ENCODE measurements around the gene SPNS3.
A peak's percentile ranks its signal among the peaks of the same experiment; 100 is the strongest.

The SPNS3 gene

GRCh38 chr17:4433515-4434031 lies at the start of gene SPNS3:
Gene SPNS3 (plus strand): TSS chr17:4433940. CDS start chr17:4433968, 28 bp downstream.
- H3K9ac ChIP-seq (ENCODE audit: low read depth in 1 of 2, low read length in 2 of 2), result no peak within 1 kb of the TSS
- H3K27ac ChIP-seq (ENCODE audit: low read depth, low read length), result no peak within 1 kb of the TSS
- H3K4me1 ChIP-seq (ENCODE audit: control insufficient read depth in 1 of 2, insufficient read depth in 2 of 2, low read length in 2 of 2), result peaks cover 0 to 5% of the 10 kb centered on the region in 2 donors
- no peaks in the 10 kb centered on the region for H3K9me3 ChIP-seq (ENCODE audit: control insufficient read depth in 1 of 2, low read length in 2 of 2)
- H3K27me3 ChIP-seq (ENCODE audit: control insufficient read depth in 1 of 2, insufficient read depth in 2 of 2, low read length in 2 of 2), result no peaks in the 10 kb centered on the region
- H3K4me3 ChIP-seq (ENCODE audit: low read depth in 1 of 2, low read length in 2 of 2), result peak within 1 kb of the TSS; percentile 22 to 26
- no peaks in the 10 kb centered on the region for H3K36me3 ChIP-seq (ENCODE audit: control insufficient read depth in 1 of 2, insufficient read depth in 2 of 2, low read length in 2 of 2)

GRCh38 chr17:4386406-4386805 lies 47.3 kb upstream of the SPNS3 start:
- Histone ChIP-seq H3K4me3 (ENCODE audit: low read depth in 1 of 2, low read length in 2 of 2) (no peak overlapping the region), H3K27me3 (ENCODE audit: control insufficient read depth in 1 of 2, insufficient read depth in 2 of 2, low read length in 2 of 2) (no peaks in the 10 kb centered on the region), H3K36me3 (ENCODE audit: control insufficient read depth in 1 of 2, insufficient read depth in 2 of 2, low read length in 2 of 2) (no peaks in the 10 kb centered on the region), H3K9ac (ENCODE audit: low read depth in 1 of 2, low read length in 2 of 2) (no peak overlapping the region), H3K4me1 (ENCODE audit: control insufficient read depth in 1 of 2, insufficient read depth in 2 of 2, low read length in 2 of 2) (no peaks in the 10 kb centered on the region), H3K27ac (ENCODE audit: low read depth, low read length) (no peak overlapping the region), H3K9me3 (ENCODE audit: control insufficient read depth in 1 of 2, low read length in 2 of 2) (no peaks in the 10 kb centered on the region)

- H3K9me3 ChIP-seq (ENCODE audit: control insufficient read depth in 1 of 2, low read length in 2 of 2), result no peaks in the 10 kb centered on the region
- H3K9ac ChIP-seq (ENCODE audit: low read depth in 1 of 2, low read length in 2 of 2), result no peak overlapping the region
- H3K27ac ChIP-seq (ENCODE audit: low read depth, low read length), result no peak overlapping the region
- H3K4me3 ChIP-seq (ENCODE audit: low read depth in 1 of 2, low read length in 2 of 2), result no peak overlapping the region
- H3K4me1 ChIP-seq (ENCODE audit: control insufficient read depth in 1 of 2, insufficient read depth in 2 of 2, low read length in 2 of 2), result no peaks in the 10 kb centered on the region
- H3K27me3 ChIP-seq (ENCODE audit: control insufficient read depth in 1 of 2, insufficient read depth in 2 of 2, low read length in 2 of 2), result no peaks in the 10 kb centered on the region
- H3K36me3 ChIP-seq (ENCODE audit: control insufficient read depth in 1 of 2, insufficient read depth in 2 of 2, low read length in 2 of 2), result no peaks in the 10 kb centered on the region
These were observed 46.6 kb upstream of the SPNS3 start for GRCh38 chr17:4387137-4387536.

GRCh38 chr17:4389079-4389478 lies 44.7 kb upstream of the SPNS3 start:
- Histone ChIP-seq H3K27ac (ENCODE audit: low read depth, low read length) (no peak overlapping the region), H3K9me3 (ENCODE audit: control insufficient read depth in 1 of 2, low read length in 2 of 2) (no peaks in the 10 kb centered on the region), H3K4me1 (ENCODE audit: control insufficient read depth in 1 of 2, insufficient read depth in 2 of 2, low read length in 2 of 2) (peaks cover 0 to 2% of the 10 kb centered on the region in 2 donors), H3K9ac (ENCODE audit: low read depth in 1 of 2, low read length in 2 of 2) (no peak overlapping the region), H3K36me3 (ENCODE audit: control insufficient read depth in 1 of 2, insufficient read depth in 2 of 2, low read length in 2 of 2) (no peaks in the 10 kb centered on the region), H3K27me3 (ENCODE audit: control insufficient read depth in 1 of 2, insufficient read depth in 2 of 2, low read length in 2 of 2) (no peaks in the 10 kb centered on the region), H3K4me3 (ENCODE audit: low read depth in 1 of 2, low read length in 2 of 2) (no peak overlapping the region)

GRCh38 chr17:4393806-4394205 lies 39.9 kb upstream of the SPNS3 start:
- Histone ChIP-seq H3K4me3 (ENCODE audit: low read depth in 1 of 2, low read length in 2 of 2) (no peak overlapping the region), H3K9ac (ENCODE audit: low read depth in 1 of 2, low read length in 2 of 2) (no peak overlapping the region), H3K36me3 (ENCODE audit: control insufficient read depth in 1 of 2, insufficient read depth in 2 of 2, low read length in 2 of 2) (no peaks in the 10 kb centered on the region), H3K27me3 (ENCODE audit: control insufficient read depth in 1 of 2, insufficient read depth in 2 of 2, low read length in 2 of 2) (no peaks in the 10 kb centered on the region), H3K9me3 (ENCODE audit: control insufficient read depth in 1 of 2, low read length in 2 of 2) (no peaks in the 10 kb centered on the region), H3K4me1 (ENCODE audit: control insufficient read depth in 1 of 2, insufficient read depth in 2 of 2, low read length in 2 of 2) (peaks cover 9 to 15% of the 10 kb centered on the region in 2 donors), H3K27ac (ENCODE audit: low read depth, low read length) (no peak overlapping the region)

GRCh38 chr17:4394208-4395110 lies 39.3 kb upstream of the SPNS3 start:
- H3K9ac ChIP-seq (ENCODE audit: low read depth in 1 of 2, low read length in 2 of 2), result no peak overlapping the region
- no peak overlapping the region for H3K27ac ChIP-seq (ENCODE audit: low read depth, low read length)
- H3K36me3 ChIP-seq (ENCODE audit: control insufficient read depth in 1 of 2, insufficient read depth in 2 of 2, low read length in 2 of 2), result no peaks in the 10 kb centered on the region
- no peaks in the 10 kb centered on the region for H3K9me3 ChIP-seq (ENCODE audit: control insufficient read depth in 1 of 2, low read length in 2 of 2)
- H3K4me1 ChIP-seq (ENCODE audit: control insufficient read depth in 1 of 2, insufficient read depth in 2 of 2, low read length in 2 of 2), result peaks cover 9 to 15% of the 10 kb centered on the region in 2 donors
- H3K4me3 ChIP-seq (ENCODE audit: low read depth in 1 of 2, low read length in 2 of 2), result no peak overlapping the region
- H3K27me3 ChIP-seq (ENCODE audit: control insufficient read depth in 1 of 2, insufficient read depth in 2 of 2, low read length in 2 of 2), result no peaks in the 10 kb centered on the region

- Histone ChIP-seq H3K9ac (ENCODE audit: low read depth in 1 of 2, low read length in 2 of 2) (no peak overlapping the region), H3K36me3 (ENCODE audit: control insufficient read depth in 1 of 2, insufficient read depth in 2 of 2, low read length in 2 of 2) (no peaks in the 10 kb centered on the region), H3K4me3 (ENCODE audit: low read depth in 1 of 2, low read length in 2 of 2) (no peak overlapping the region), H3K4me1 (ENCODE audit: control insufficient read depth in 1 of 2, insufficient read depth in 2 of 2, low read length in 2 of 2) (peaks cover 9 to 15% of the 10 kb centered on the region in 2 donors), H3K27me3 (ENCODE audit: control insufficient read depth in 1 of 2, insufficient read depth in 2 of 2, low read length in 2 of 2) (no peaks in the 10 kb centered on the region), H3K27ac (ENCODE audit: low read depth, low read length) (no peak overlapping the region), H3K9me3 (ENCODE audit: control insufficient read depth in 1 of 2, low read length in 2 of 2) (no peaks in the 10 kb centered on the region)
These were observed 38.6 kb upstream of the SPNS3 start for GRCh38 chr17:4395111-4395478.

GRCh38 chr17:4397840-4398239 lies 35.9 kb upstream of the SPNS3 start:
- Histone ChIP-seq H3K27me3 (ENCODE audit: control insufficient read depth in 1 of 2, insufficient read depth in 2 of 2, low read length in 2 of 2) (no peaks in the 10 kb centered on the region), H3K27ac (ENCODE audit: low read depth, low read length) (no peak overlapping the region), H3K9ac (ENCODE audit: low read depth in 1 of 2, low read length in 2 of 2) (no peak overlapping the region), H3K4me1 (ENCODE audit: control insufficient read depth in 1 of 2, insufficient read depth in 2 of 2, low read length in 2 of 2) (peaks cover 9 to 15% of the 10 kb centered on the region in 2 donors), H3K9me3 (ENCODE audit: control insufficient read depth in 1 of 2, low read length in 2 of 2) (no peaks in the 10 kb centered on the region), H3K4me3 (ENCODE audit: low read depth in 1 of 2, low read length in 2 of 2) (no peak overlapping the region), H3K36me3 (ENCODE audit: control insufficient read depth in 1 of 2, insufficient read depth in 2 of 2, low read length in 2 of 2) (no peaks in the 10 kb centered on the region)

GRCh38 chr17:4405038-4405669 lies 28.6 kb upstream of the SPNS3 start:
- no peaks in the 10 kb centered on the region for H3K27me3 ChIP-seq (ENCODE audit: control insufficient read depth in 1 of 2, insufficient read depth in 2 of 2, low read length in 2 of 2)
- H3K4me3 ChIP-seq (ENCODE audit: low read depth in 1 of 2, low read length in 2 of 2), result no peak overlapping the region
- H3K9ac ChIP-seq (ENCODE audit: low read depth in 1 of 2, low read length in 2 of 2), result no peak overlapping the region
- H3K27ac ChIP-seq (ENCODE audit: low read depth, low read length), result no peak overlapping the region
- peaks cover 0 to 8% of the 10 kb centered on the region in 2 donors for H3K4me1 ChIP-seq (ENCODE audit: control insufficient read depth in 1 of 2, insufficient read depth in 2 of 2, low read length in 2 of 2)
- no peaks in the 10 kb centered on the region for H3K36me3 ChIP-seq (ENCODE audit: control insufficient read depth in 1 of 2, insufficient read depth in 2 of 2, low read length in 2 of 2)
- no peaks in the 10 kb centered on the region for H3K9me3 ChIP-seq (ENCODE audit: control insufficient read depth in 1 of 2, low read length in 2 of 2)

GRCh38 chr17:4405699-4406098 lies 28.0 kb upstream of the SPNS3 start:
- Histone ChIP-seq H3K4me3 (ENCODE audit: low read depth in 1 of 2, low read length in 2 of 2) (no peak overlapping the region), H3K4me1 (ENCODE audit: control insufficient read depth in 1 of 2, insufficient read depth in 2 of 2, low read length in 2 of 2) (peaks cover 0 to 8% of the 10 kb centered on the region in 2 donors), H3K9me3 (ENCODE audit: control insufficient read depth in 1 of 2, low read length in 2 of 2) (no peaks in the 10 kb centered on the region), H3K27me3 (ENCODE audit: control insufficient read depth in 1 of 2, insufficient read depth in 2 of 2, low read length in 2 of 2) (no peaks in the 10 kb centered on the region), H3K36me3 (ENCODE audit: control insufficient read depth in 1 of 2, insufficient read depth in 2 of 2, low read length in 2 of 2) (no peaks in the 10 kb centered on the region), H3K27ac (ENCODE audit: low read depth, low read length) (no peak overlapping the region), H3K9ac (ENCODE audit: low read depth in 1 of 2, low read length in 2 of 2) (no peak overlapping the region)
